Mesothelial cell of epicardium (in vitro differentiated cells): ENCODE results near the gene ALS2. TPM values are rescaled to one million over a fixed set of nuclear protein-coding genes. Genes with fewer than 3 reads are reported as not detected.

Experiments used
- DNase-seq, 2 experiments: peaks; one replicate each; pipeline ENCODE4 v3.0.0; 2021; ENCODE audit warnings: low spot score in 2 of 2; ENCODE audit not compliant: unreplicated experiment in 2 of 2
- H3K27ac Mint-ChIP-seq: 2 replicates; pipeline ENCODE4 v1.8.0; 2021; ENCODE audit warnings: mixed read lengths
- H3K27me3 Mint-ChIP-seq: 2 replicates; pipeline ENCODE4 v1.8.0; 2021; ENCODE audit warnings: low read depth, mixed read lengths
- H3K36me3 Mint-ChIP-seq: 2 replicates; pipeline ENCODE4 v1.8.0; 2021; ENCODE audit warnings: mixed read lengths
- H3K4me1 Mint-ChIP-seq: 2 replicates; pipeline ENCODE4 v1.8.0; 2021; ENCODE audit warnings: mixed read lengths
- H3K4me3 Mint-ChIP-seq: 2 replicates; pipeline ENCODE4 v1.8.0; 2021; ENCODE audit warnings: mild to moderate bottlenecking, moderate library complexity, mixed read lengths
- H3K9me3 Mint-ChIP-seq: 2 replicates; pipeline ENCODE4 v1.8.0; 2021; ENCODE audit warnings: mixed read lengths
- CTCF ChIP-seq: fragments of 200-600 bp; sonication (generic); IDR thresholded peaks from one replicate; pipeline ENCODE4 v1.5.0; 2021; ENCODE audit warnings: antibody characterized with exemption; ENCODE audit not compliant: unreplicated experiment
- total RNA-seq: library from RNA; stranded (reverse); gene quantifications from 3 replicates; pipeline ENCODE4 v1.2.1, GENCODE V29; 2021

ALS2 gene
- total RNA-seq, 1 donor from 2014 or later, result 36.1 TPM

DNA sequence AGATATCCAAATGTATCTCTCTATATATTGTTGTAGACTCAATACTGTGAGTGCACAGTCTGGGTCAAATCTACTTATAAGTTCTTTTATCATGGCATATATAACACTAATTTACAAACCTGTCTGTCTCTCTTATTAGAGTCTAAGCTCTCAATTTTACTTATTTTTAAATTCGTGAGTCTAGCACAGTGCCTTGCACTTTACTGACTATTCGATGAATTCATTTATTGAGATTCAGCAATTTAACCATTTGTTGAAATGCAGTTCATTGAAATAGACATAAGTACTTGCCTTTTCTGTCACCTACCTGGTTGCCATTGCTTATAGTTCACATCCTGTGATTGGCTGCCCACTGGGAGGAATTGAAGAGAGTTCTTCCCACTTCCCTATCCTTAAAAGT lies 10.3 kb upstream of the ALS2 start:
- TF ChIP-seq CTCF, result no peak
- Mint-ChIP-seq H3K9me3 (no peaks in the 10 kb centered on the region), H3K4me1 (peaks cover 27% of the 10 kb centered on the region), H3K36me3 (no peaks in the 10 kb centered on the region), H3K27ac (no peak overlapping the region), H3K27me3 (no peaks in the 10 kb centered on the region), H3K4me3 (no peak overlapping the region)
- no peak for DNase-seq

GRCh38 chr2:201790291-201790690 lies 9.6 kb upstream of the ALS2 start:
- no peak for DNase-seq
- no peaks in the 10 kb centered on the region for H3K9me3 Mint-ChIP-seq
- no peak for TF ChIP-seq CTCF
- no peaks in the 10 kb centered on the region for H3K36me3 Mint-ChIP-seq
- no peak overlapping the region for H3K27ac Mint-ChIP-seq
- H3K4me1 Mint-ChIP-seq, result peaks cover 24% of the 10 kb centered on the region
- no peaks in the 10 kb centered on the region for H3K27me3 Mint-ChIP-seq
- H3K4me3 Mint-ChIP-seq, result no peak overlapping the region

GRCh38 chr2:201789395-201789794 lies 8.7 kb upstream of the ALS2 start:
- H3K27me3 Mint-ChIP-seq, result no peaks in the 10 kb centered on the region
- H3K36me3 Mint-ChIP-seq, result no peaks in the 10 kb centered on the region
- no peak for TF ChIP-seq CTCF
- H3K4me1 Mint-ChIP-seq, result peaks cover 22% of the 10 kb centered on the region
- no peaks in the 10 kb centered on the region for H3K9me3 Mint-ChIP-seq
- H3K4me3 Mint-ChIP-seq, result no peak overlapping the region
- H3K27ac Mint-ChIP-seq, result peak overlapping the region; percentile 68
- DNase-seq, result no peak

GRCh38 chr2:201788371-201788770 lies 7.6 kb upstream of the ALS2 start:
- no peaks in the 10 kb centered on the region for H3K9me3 Mint-ChIP-seq
- DNase-seq, result no peak
- peaks cover 14% of the 10 kb centered on the region for H3K4me1 Mint-ChIP-seq
- H3K27me3 Mint-ChIP-seq, result peaks cover 3% of the 10 kb centered on the region
- TF ChIP-seq CTCF, result no peak
- no peak overlapping the region for H3K27ac Mint-ChIP-seq
- H3K4me3 Mint-ChIP-seq, result no peak overlapping the region
- H3K36me3 Mint-ChIP-seq, result no peaks in the 10 kb centered on the region

DNA sequence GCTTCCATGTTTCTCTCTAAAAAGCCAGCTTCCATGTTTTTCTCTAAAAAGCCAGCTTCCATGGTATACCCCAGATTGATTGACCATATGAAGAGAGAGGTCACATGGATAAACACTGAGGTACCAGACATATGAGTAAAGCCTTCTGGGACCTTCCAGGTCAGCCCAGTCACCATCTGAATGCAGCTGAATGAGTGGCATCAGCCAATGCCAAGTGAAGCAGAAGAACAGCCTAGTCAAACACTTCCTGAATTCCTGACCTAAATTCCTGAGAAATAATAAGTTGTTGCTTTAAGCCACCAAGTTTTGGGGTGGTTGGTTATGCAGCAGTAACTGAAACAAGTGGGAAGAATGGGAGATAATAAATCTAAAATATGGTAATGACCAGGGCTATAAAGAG lies 5.7 kb upstream of the ALS2 start:
- Mint-ChIP-seq H3K4me3 (no peak overlapping the region), H3K27me3 (peaks cover 3% of the 10 kb centered on the region), H3K27ac (no peak overlapping the region), H3K4me1 (peaks cover 17% of the 10 kb centered on the region), H3K36me3 (no peaks in the 10 kb centered on the region), H3K9me3 (no peaks in the 10 kb centered on the region)
- TF ChIP-seq CTCF, result no peak
- no peak for DNase-seq

GRCh38 chr2:201785135-201785534 lies 4.4 kb upstream of the ALS2 start:
- H3K9me3 Mint-ChIP-seq, result no peaks in the 10 kb centered on the region
- TF ChIP-seq CTCF, result no peak
- no peak overlapping the region for H3K27ac Mint-ChIP-seq

More at GRCh38 chr2:201785135-201785534, 4.4 kb upstream of the ALS2 start:
- no peak overlapping the region for H3K4me3 Mint-ChIP-seq
- H3K4me1 Mint-ChIP-seq, result peaks cover 20% of the 10 kb centered on the region
- peaks cover 3% of the 10 kb centered on the region for H3K27me3 Mint-ChIP-seq
- no peaks in the 10 kb centered on the region for H3K36me3 Mint-ChIP-seq
- DNase-seq, result no peak
